WI38 (cell line): ENCODE measurements around the gene NOL3.
"Not testable (repeated sequence)": the region's sequence is repeated elsewhere in the genome, so short reads cannot be mapped to it uniquely, and the experiment has no call there.

ENCODE experiments used
- H3K4me3 ChIP-seq: 2 replicates; pipeline ENCODE4 v1.5.1; 2011; ENCODE audit warnings: low read depth, mild to moderate bottlenecking, control low read depth, low read length
- CTCF ChIP-seq: IDR thresholded peaks from 2 replicates; pipeline ENCODE4 v1.5.1; 2012; ENCODE audit warnings: low read depth, mild to moderate bottlenecking, control low read depth, low read length

Gene NOL3

GRCh38 chr16:67170168-67170948 is at the start of gene NOL3:
Gene NOL3, plus strand, starts transcription at chr16:67170538.
- H3K4me3 ChIP-seq, result peak within 1 kb of the TSS; percentile 53
- TF ChIP-seq CTCF, result no peak

- not testable (repeated sequence) for H3K4me3 ChIP-seq
Observed at GRCh38 chr16:67122799-67123198, 47.5 kb upstream of the NOL3 start.

GRCh38 chr16:67128417-67128816 is 41.9 kb upstream of the NOL3 start:
- H3K4me3 ChIP-seq, result no peak overlapping the region
- no peak for TF ChIP-seq CTCF

- no peak for TF ChIP-seq CTCF
- H3K4me3 ChIP-seq, result no peak overlapping the region
Observed at GRCh38 chr16:67128887-67129286, 41.5 kb upstream of the NOL3 start.

- H3K4me3 ChIP-seq, result no peak overlapping the region
- TF ChIP-seq CTCF, result no peak
Observed at GRCh38 chr16:67129422-67129821, 40.9 kb upstream of the NOL3 start.

- no peak overlapping the region for H3K4me3 ChIP-seq
- no peak for TF ChIP-seq CTCF
Observed at GRCh38 chr16:67137605-67138004, 32.7 kb upstream of the NOL3 start.

- H3K4me3 ChIP-seq, result no peak overlapping the region
- no peak for TF ChIP-seq CTCF
Observed at GRCh38 chr16:67141391-67141790, 28.9 kb upstream of the NOL3 start.

- H3K4me3 ChIP-seq, result no peak overlapping the region
- no peak for TF ChIP-seq CTCF
Observed at GRCh38 chr16:67142342-67142741, 28.0 kb upstream of the NOL3 start.
